Stimulated activated CD8-positive, alpha-beta memory T cell treated with anti-CD3 and anti-CD28 coated beads, Interleukin-12 subunit alpha, Interleukin-12 subunit beta, amount 100 ng/mL, for 24 hours (primary cell): ENCODE measurements around the gene TNIK.
"Not testable (repeated sequence)": the region's sequence is repeated elsewhere in the genome, so short reads cannot be mapped to it uniquely, and the experiment has no call there.

Experiments used
- DNase-seq: peaks from one replicate; pipeline ENCODE4 v3.0.0-alpha.2; 2020; ENCODE audit errors: extremely low read depth

Gene TNIK

DNA sequence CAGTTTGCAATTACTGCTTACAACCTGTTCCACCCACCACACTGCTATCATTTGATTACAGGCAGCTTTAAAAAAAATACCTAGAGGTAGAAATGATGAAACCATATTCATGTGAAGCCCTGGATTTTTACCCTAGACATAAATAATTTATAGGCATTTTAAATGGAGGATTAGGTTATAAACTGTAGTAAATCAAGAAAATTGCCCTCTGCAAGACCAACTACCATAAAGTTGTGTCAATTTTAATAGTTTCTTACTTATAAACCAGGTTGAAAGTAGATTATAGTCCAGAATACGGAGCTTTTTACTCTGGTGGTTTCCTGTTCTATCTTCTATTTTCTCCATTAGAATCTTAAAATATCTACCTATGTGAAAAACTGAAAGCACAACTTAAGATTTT, 13.9 kb downstream of the TNIK start:
- no peak for DNase-seq

DNA sequence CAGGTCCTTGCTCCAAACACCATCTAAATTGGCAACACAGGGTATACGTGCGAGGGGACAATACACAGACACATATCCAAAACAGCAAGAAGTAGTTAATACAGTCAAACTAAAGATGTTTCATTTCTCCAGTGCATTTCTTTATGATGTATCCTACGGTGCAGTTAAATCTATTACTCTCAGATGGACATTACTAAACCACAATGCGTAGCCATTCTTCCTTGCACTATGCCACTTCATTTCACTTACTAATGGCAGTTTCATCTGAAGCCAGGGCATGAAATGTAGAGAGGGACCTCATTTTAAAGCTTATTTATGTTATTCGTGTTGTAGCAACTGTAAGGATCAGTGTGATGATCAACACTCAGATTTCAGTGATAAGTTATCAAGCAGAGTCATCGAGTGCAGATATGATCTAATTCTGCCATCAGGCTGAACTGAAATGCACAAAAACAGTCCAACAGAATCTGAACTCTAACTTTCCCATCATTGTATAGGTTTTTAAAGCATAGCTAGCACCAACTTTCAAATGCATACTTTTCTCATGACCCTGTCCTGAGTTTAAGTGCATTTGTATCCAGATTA, 14.5 kb downstream of the TNIK start:
- no peak for DNase-seq

DNA sequence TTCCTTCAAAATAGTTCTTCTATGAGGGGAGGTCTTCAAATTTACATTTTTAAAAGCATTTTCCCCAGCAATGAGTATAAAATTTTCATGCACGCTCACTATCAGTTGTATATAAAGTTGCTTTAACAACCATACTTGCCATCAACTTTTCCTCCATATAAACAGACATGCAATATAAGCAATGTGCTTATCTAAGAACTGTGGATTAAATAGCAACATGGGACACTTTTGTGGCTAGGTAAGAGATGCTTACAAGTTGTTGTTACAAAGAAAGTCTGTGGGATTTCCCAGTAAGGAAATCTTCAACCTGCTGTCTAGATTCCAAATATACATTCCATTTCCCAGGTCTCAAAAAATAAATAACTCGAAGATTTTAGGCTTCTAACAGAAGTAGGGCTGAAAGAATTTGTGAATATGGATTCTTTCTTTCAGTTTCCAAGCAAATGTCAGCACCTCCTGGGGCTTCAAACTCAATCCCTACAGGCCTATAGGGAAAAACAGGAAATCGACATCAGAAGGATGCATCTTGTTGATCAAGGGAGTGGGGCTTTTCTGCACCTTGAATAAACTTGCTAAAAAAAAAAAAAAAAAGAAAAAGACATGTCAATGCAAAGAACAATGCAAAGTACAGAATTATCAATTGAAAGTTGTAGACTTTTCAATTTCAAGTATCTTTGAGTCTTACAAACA, 16.1 kb downstream of the TNIK start:
- DNase-seq: no peak

DNA sequence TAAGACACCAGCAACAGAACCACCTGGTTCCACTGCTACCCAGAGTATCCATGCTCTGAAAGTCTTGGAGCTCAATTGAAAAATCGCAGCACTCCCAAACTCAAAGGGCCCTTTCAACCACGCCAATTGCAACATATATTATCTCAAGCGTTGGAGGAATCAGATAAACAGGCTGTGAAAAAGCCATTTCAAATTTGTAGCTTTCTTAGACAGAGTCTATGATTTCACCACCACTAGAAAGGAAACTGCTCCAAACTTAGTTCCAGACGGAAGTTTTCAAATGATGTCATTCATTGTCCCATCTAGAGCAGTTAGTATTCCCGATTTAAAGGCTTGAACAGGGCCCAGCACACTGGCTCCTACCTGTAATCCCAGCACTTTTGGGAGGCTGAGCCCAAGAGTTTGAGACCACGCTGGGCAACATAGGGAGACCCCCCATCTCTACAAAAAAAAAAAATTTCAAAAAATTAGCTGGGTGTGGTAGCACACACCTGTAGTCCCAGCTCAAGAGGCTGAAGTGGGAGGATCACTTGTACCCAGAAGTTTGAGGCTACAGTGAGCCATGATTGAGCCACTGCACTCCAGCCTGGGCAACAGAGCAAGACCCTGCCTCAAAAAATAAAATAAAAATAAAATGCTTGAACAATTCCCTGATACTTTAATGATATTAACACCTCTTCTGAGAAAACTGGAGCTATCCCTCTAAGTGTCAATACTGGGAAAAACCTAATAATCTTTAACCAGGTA, 16.8 kb downstream of the TNIK start:
- no peak for DNase-seq

DNA sequence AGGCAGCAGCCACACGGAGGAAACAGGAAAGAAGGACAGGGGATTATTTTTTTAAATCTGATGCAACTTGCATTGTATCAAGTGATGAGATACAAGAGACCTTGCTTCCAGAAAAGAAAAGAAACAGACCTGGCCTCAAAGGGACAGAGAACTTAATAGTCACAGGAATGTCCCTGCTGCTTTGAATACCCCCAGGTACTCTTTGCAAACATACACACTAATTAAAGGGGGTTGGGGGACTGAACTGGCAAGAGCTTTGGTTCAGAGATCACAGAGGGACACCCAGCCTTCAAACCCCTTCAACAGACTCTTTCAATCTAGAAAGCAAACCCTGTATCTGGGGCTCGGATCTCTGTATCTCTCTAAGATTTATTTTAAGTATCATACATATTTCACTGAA, 18.0 kb downstream of the TNIK start:
- DNase-seq: no peak

DNA sequence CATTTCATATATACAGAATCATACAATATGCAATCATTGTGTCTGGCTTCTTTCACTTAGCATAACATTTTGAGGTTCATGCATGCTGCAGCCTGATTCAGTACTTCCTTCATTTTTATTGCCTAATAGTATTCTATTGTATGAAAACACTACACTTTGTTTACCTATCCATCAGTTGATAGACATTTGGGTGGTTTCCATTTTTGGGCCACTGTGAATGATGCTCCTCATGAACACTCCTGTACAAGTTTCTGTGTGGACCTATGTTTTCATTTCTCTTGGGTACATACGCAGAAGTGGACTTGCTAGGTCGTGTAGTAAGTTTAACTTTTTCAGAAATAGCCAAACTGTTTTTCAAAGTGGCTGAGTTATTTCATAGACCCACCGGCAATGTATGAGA, 18.8 kb downstream of the TNIK start:
- DNase-seq: no peak

DNA sequence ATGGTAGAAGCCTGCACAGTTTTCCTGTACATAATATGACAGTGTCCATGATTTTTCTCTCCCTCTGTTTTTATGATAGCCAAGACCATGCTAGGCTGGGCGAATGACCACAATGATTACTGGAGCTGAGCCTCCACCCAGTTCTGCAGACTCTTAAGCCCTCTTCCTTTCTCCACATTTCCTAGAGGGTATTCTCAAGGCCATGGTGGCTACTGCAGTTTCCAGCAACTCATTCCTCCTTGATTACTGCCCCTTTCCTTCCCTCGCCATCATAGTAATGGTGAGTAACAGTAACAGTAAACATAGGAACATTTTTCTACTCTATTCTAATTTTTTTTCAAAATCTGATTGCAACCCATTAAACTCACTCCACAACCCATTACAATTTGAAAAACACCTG, 20.2 kb downstream of the TNIK start:
- no peak for DNase-seq

DNA sequence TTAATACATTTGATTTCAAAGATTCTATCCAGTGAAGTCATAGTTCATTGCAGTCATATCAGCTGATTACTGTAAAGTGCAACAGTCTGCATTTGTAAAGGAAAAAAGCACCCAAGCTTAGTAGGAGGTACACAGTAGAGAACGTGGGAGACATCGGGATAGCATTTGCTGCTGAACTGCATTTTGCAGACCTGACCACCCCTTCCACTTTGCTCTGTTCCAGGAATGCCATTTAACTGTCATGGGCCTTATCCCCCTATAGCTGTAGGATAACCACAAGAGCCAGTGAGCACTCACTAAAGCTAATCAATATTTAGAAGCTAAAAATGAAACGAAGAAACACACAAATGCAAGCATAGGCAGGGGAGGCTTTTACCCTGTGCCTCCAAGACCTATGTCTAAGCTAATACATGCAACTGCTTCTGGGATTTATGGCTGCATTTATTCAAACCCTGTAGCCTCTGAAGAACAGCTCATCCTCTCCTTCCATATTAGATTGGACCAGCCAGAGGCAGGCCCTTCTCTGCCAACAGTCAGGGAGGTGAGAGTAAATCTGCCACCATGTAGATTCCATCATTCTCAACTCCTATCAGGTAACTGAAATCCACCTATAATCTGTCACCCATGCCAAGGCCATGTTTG, 23.0 kb downstream of the TNIK start:
- no peak for DNase-seq

DNA sequence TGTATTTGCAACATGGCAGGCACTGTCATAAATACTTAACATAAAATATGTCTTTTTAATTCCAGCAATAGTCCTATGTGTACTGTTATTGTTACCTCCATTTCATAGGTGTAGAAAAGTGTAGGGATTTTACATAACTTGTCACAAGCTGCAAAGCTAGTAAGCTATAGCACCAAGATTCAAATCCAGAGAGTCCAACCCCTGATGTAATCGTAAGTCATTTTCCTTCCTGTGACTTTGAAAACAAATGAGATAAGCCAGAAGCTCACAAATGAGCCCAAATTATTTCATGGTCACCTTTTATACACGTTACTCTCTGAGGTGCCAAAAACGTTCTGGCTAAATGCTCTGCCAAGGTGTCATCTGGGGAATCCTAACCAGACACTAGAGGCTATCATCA, 23.8 kb downstream of the TNIK start:
- no peak for DNase-seq

DNA sequence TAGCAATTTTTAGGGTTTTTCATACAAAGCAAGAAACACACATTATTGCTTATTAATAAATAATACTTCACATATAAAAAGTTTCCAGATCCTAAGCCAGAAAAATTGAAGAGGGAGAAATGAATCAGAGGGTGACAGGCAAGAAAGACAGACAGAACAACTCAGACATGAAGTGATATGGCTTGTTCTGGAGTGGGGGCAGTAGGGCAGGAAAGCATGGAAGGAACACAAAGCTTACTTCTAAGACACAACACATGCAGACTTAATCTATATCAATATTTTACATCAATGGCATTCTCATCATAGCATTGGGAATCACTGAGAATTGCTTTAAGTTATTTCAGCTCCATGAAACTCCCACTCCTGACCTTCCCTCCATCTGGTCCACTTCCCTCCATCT, 24.4 kb downstream of the TNIK start:
- no peak for DNase-seq

DNA sequence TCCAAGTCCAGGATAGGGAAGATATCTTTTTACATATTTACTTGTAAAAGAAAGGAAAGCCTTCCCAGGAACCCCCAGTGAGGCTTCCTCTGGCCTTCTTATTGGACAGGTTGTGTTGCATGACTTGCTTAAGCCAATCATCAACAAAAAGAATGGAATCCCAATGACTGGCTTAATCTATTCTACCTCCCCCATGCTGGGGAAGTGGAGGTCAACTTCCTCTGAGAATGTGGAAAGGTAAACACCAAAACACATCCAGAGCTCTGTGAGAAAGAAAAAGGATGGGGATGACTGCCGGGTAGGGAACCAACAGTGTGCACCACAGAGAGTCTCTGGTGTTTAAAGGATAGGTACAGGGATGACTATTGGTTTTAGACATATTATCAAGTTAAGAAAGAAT, 25.1 kb downstream of the TNIK start:
- DNase-seq: no peak

DNA sequence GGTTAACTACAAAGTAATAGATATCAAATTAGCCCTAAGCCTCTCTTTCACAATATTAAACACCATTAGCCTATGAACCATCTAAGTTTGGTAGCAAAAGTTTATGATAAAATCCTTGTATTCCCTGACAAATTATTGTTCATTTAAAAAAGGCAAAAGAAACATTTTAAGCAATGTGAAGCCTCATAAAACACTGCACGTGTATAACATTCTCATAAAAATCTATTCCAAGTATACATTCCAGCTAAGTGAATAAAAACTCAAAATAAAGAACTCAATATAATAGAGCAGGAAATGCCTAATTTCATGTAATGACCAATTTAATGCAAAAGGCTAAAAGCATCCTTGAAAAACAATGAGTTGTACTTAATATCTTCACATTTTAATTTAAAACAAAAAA, 27.7 kb downstream of the TNIK start:
- DNase-seq: no peak

DNA sequence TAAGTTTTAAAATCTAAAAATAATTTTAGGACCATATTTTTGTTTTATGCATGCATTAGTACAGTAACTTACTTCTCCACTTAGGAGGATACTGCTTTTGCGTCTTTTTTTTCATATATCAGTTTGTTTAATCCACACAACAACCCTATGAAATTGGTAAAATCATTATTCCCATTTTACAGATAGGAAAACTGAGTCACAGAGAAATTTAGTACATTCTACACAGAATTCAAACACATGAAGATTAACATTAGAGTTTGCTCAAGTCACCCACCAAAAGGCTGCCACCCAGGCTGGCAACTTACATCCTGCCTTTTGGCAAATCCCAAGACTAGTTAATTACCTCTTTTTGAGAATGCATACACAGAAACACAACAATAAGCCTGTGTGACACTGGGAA, 28.7 kb downstream of the TNIK start:
- DNase-seq: no peak

DNA sequence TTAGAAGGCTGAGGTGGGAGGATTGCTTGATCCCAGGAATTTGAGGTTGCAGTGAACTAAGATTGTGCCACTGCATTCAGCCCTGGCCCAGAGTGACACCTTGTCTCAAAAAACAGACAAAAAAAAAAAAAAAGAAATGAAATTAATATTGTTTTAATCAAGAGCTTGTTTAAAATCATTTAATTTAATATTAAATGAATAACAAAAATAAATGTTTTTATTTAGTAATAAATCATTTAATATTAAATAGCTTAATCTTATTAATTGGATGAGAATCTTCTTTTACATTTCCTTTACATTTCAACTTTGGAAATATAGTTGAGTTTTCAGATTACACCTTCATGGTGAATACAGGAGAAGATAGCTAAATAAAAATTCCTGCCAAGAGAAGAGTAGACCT, 29.7 kb downstream of the TNIK start:
- no peak for DNase-seq

DNA sequence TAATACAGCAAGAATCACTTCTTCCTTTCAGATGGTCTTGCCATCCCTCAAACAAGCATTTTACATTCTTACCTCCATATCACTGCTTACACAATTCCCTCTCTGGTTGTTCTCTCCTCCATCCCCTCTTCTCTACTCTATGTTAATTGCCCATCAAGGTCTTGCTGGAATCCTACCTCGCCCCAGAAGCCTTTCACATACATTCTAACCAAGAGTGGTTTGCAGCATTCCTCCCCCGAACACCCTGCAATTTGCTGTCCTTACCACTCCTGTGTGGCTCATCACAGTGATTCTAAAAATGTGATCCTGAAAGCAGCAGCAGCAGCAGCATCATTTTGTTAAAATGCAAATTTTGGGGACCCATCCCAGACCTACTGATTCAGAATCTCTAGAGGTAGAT, 30.6 kb downstream of the TNIK start:
- DNase-seq: no peak

DNA sequence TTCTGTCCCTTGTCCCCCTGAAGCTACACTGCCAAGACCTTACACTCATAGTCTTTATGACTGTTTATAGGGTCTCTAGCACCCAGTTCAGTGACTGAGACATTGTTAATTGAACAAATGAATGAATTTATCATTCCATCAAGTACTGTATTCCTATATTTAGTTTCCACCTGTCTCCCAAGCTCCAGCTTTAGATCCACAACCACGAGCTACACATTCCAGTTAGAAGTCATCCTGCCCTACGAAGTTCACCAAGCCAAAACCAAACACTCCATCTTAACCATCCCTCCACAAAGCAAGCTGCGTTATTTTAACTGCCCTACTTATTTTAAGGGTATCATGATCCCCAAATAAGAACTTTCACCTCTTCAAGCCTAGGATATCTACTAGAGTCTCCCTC, 31.3 kb downstream of the TNIK start:
- DNase-seq: no peak

DNA sequence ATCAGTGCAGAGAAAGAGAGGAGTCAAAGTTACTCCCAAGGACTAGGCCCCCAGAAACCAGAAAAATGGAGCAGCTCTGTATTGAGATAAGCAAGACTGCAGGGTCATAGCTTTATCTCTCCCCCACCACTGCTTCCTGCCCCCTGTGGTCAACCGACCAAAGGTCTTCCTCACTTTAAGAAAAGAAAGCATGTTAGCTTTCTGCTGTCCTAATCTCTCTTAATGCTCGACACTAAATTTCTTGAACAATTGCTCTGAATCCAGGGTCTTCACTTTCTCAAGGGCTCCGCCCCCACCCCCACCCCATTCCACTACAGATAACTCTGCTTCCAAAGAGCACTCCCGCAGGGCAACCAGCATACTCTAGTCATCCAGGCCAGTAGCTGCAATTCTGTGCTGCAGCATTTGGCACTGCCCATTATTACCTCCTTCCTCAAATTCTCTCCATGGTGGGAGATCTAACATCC, 31.9 kb downstream of the TNIK start:
- no peak for DNase-seq

DNA sequence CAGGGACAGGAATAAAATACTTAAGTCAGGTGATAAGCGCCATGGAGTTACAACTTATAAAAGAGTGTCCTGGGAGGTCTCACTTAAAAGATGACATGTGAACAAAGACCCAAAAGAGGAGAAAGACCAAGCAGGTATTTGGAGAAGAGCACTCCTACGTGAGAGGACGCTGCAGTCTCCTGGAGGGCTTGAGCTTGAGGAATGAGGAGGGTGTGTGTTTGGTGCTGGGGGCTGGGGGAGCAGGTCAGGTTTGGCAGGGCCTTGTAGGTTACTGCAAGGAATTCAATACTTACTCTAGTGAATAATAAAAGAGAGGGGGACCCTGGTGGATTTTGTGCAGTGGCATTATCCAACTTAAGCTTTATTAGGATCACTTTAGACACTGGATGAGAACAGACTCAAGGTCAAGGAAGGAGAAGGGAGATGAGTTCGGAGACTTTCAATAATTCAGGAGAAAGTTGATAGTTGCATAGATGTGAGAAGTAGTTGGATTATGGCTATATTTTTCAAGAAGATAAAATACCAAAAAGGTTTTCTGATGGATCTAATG, 32.4 kb downstream of the TNIK start:
- no peak for DNase-seq

DNA sequence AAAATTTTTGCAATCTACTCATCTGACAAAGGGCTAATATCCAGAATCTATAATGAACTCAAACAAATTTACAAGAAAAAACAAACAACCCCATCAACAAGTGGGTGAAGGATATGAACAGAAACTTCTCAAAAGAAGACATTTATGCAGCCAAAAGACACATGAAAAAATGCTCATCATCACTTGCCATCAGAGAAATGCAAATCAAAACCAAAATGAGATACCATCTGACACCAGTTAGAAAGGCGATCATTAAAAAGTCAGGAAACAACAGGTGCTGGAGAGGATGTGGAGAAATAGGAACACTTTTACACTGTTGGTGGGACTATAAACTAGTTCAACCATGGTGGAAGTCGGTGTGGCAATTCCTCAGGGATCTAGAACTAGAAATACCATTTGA, 36.1 kb downstream of the TNIK start:
- not testable (repeated sequence) for DNase-seq

DNA sequence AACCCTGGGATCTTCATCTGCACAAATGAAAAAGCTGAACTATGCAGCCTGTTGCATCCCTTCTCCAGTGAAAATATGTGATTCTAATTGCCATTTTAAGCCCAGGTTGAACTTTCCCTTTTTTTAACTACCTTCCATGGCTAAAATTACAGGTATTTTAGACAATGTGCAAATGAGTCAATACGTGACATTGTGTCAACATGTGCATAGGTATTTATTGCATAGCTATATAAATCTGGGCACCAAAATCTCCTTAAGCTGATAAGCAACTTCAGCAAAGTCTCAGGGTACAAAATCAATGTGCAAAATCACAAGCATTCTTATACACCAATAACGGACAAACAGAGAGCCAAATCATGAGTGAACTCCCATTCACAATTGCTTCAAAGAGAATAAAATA, 37.4 kb downstream of the TNIK start:
- not testable (repeated sequence) for DNase-seq

DNA sequence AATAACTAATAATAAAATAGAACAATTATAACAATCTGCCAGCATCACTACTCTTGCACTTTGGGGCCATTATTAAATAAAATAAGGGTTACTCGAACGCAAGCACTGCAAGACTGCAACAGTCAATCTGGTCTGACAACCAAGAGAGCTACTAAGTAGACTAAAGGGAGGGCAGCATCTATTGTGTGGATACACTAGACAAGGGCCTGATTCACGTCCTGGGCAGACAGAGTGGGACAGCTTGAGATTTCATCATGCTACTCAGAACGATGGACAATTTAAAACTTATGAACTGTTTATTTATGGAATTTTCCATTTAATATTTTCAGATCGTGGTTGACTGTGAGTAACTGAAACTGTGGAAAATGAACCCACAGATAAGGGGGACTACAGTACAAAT, 39.5 kb downstream of the TNIK start:
- DNase-seq: no peak

DNA sequence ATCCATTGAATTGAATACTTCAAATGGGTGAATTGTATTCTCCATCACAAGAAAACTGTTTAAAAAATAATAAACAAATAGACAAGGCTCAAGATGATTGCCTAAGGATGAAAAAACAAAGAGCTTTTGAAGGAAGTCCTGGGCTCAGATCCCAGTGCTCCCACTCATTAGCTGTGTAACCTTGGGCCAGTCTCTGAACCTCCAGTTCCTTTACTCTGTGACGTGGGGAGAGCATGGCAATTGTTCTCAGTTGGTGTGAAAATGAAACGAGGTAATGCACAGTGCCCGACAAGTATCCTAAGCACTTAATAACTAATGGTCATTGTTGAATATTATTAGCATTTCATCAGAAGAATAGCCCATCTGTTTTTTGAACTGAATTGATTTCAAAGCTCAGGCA, 40.7 kb downstream of the TNIK start:
- no peak for DNase-seq
